AG10803 (cell line): ENCODE measurements around the gene MYOG.

Experiments used
- DNase-seq: peaks from one replicate; pipeline ENCODE4 v3.0.0; 2010; ENCODE audit warnings: low read depth
- H3K4me3 ChIP-seq: 2 replicates; pipeline ENCODE4 v1.5.1; 2011; ENCODE audit warnings: mild to moderate bottlenecking, low read length, control low read depth
- TF ChIP-seq, protein P1 (sequence below): conservative IDR thresholded peaks from 2 replicates; pipeline ENCODE4 v1.5.1; 2011; ENCODE audit warnings: mild to moderate bottlenecking, low read length, control low read depth, inconsistent platforms

Gene MYOG

DNA sequence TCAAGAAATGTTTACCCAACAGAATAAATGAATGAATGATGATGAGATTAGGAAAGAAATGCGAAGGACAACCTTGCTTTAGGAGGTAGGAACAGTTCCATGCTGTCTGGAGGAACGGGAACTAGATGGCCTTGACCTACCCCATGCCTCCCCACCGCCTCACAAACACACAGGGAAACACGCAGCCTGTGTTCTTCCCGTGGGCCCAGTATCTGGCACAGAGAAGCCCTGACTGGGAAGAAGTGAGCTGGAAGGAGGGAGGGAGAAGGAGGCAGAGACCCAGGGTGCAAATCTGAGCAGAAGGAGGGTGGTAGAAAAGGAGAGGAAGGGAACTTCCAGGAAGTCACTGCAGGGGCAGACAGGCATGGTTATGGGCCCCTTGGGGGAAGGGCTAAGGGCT is 38.2 kb upstream of the MYOG start:
- TF ChIP-seq, protein P1, sequence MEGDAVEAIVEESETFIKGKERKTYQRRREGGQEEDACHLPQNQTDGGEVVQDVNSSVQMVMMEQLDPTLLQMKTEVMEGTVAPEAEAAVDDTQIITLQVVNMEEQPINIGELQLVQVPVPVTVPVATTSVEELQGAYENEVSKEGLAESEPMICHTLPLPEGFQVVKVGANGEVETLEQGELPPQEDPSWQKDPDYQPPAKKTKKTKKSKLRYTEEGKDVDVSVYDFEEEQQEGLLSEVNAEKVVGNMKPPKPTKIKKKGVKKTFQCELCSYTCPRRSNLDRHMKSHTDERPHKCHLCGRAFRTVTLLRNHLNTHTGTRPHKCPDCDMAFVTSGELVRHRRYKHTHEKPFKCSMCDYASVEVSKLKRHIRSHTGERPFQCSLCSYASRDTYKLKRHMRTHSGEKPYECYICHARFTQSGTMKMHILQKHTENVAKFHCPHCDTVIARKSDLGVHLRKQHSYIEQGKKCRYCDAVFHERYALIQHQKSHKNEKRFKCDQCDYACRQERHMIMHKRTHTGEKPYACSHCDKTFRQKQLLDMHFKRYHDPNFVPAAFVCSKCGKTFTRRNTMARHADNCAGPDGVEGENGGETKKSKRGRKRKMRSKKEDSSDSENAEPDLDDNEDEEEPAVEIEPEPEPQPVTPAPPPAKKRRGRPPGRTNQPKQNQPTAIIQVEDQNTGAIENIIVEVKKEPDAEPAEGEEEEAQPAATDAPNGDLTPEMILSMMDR, result no peak
- DNase-seq, result no peak
- no peak overlapping the region for H3K4me3 ChIP-seq

DNA sequence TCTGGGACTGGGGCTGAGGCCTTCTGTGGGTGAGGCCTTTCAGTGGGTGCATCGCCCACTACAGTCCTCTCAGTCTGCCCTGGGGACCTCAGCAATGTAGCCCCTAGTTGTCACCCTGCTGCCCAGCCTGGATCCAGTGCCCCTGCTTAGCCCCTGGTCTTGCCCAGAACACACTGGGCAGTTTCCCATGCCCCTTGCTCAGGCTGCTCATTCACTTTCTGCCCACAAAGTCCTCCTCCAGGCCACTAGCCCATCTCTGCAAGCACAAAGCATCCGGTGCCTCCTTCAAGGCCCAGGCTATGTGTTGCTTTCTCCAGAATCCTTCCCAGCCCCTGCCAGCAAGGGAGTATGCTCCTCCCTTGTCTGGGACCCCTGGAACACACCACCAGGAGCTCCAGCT is 36.3 kb upstream of the MYOG start:
- TF ChIP-seq, protein P1, result no peak
- no peak overlapping the region for H3K4me3 ChIP-seq
- DNase-seq, result no peak

DNA sequence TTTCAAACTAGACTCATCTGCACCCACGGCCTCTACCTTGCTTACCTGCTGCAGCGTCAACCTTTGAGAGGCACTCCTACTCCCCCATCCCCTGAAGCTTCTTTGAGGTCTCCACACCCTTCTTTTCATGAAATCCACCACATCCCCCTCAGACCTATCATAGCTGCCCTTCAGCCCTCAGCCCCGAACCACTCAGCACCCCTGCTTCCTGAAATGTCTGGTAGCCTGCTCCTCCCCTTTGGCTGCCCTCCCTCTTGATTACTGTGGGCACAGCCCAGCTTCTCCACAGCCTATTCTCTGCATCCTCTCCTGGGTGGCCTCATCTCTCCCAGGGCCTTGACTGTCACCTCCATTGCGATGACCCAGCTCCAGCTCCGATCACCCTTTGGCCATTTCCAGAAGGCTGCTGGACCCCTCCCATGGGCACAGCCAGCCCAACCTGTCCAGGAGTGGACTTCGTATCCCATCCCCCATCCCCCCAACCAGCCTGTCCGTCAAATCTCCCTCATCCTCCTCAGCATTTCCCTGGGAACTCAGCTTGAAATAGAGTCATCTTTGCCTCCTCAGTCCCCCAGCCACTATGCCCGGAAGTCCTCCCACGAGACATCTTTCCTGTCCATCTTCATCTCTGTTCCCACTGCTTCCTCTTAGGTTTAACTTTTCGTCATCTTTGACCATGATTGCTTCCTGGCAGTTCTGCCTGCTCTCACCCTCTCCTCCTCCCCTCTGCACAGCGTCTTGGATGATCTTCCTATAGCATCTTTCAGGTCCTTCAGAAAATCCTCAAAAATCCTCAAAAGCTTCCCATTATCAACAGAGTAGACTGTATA is 35.6 kb upstream of the MYOG start:
- TF ChIP-seq, protein P1, result no peak
- DNase-seq, result no peak
- no peak overlapping the region for H3K4me3 ChIP-seq

DNA sequence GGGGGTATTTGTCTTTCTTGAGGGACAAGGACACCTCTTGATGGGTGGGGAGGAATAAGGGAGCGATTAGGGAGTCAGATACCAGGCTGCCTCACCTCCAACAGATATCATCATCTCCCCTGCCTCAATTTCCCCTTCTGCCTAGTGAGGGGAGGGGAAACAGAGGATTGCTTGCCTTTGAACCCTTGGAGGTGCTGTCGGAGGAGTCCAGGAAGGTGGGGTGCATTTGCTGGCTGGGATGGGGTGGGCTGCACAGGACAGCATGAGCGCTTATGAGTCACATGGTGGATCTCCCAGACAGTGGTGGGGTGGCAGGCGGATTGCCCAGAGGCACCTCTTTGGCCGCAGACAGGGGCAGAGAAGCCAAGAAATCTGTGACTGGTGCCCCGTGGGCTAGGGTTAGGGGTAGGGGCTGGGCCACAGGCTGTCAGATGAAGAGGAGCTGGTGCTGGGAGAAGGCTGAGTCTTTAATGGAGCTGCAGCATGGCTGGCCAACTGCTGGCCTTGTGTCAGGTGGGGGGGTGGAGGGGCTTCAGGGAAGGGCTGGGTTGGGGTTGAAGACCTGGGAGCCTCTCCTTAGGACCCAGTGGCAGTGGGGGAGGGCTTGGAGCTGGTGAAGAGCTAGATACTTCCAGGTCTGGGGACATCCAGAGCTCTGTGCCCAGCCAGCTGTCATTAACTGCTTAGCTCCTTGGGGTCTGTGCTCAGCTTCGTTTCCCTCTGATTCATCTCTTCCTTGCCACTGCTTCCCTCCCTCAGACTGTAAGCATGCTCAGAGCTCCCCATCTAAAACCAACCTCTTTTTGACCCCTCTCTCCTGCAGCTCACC is 34.7 kb upstream of the MYOG start:
- TF ChIP-seq, protein P1, result no peak
- no peak for DNase-seq
- H3K4me3 ChIP-seq, result no peak overlapping the region

DNA sequence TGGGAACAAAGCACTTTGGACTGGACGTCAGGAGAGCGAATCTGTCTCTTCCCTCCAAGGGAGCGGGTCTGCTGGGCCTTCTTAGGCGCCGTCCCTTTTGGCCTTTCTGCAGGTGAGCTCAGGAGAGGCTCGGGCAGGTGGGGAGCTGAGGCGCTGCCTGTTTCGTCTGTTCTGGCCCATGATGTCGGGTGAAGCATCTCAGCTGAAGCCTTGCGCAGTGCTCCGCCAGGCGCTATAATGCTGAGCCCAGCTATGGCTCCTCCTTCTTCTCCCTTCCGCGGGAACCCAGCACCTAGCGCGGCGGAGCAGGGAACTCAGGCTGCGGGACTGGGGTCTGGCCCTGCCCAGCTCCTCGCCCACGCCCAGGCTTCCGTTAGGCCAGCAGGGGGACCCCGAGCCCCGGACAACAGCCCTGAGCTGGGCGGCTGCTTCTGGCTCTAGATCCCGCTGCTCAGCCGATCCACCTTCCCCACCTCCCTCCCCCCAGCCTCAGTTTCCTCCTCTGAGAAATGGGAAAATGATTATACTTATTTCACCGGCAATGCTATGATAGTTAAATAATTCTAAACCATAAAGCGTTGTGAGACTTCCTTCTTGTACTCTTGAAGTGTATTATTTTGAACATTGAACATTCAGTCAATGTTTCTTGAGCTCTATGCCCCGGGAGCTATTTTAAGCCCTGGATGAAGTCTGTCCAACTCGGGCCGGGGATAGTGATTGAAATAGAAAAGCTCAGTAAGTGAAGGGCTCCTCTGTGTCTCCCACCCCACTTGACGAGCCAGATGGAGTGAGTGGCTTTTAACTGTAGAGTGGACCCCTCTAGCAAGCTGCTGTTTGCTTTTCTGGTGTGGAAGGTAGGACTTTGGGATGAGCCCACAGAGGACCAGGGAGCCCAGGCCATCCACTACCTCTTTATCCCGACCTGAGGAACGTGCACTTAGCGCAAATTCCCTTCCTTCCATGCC is 32.1 kb upstream of the MYOG start:
- TF ChIP-seq, protein P1, result peak; percentile 67
- DNase-seq, result peak; percentile 48
- H3K4me3 ChIP-seq, result no peak overlapping the region

DNA sequence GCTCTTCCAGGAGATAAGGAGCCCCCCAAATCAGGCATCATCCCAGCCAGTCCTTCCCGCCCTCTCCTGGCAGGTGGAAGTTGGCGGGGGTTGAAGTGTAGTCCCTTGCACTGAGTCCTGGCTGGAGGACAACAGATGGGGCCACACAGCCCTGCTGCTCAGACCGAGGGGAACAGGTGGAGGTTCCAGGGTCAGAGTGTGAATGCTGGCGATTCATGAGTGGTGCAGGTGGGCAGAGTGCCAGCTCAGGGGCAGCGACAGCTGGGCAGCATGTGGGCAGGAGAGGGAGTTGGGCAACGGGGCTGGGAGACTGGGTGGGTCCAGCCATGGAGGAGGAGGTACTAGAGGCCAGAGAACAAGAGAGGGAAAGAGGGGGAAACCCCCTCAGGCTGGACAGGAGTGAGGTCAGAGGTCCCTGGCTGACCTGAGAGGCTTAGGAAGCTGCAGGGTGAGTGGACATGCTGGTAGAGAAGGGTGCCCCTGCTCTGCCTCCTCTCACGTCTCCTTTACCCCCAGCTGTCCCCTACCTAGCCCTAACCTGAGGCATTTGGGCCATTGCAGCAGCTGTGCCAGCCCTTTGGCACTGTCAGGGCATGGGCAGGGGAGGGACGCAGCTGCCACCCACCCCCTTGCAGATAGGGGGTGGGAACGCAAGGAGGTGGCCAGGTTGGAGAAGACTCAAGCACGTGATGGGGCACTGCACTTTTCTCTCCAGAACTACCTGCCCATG is 30.4 kb upstream of the MYOG start:
- no peak overlapping the region for H3K4me3 ChIP-seq
- TF ChIP-seq, protein P1, result no peak
- DNase-seq, result no peak
